Stomach (tissue), 9 donors: ENCODE measurements around the gene EFCAB12. TPM values are rescaled to one million over a fixed set of nuclear protein-coding genes. Genes with fewer than 3 reads are reported as not detected.

Experiments used
- DNase-seq, 2 donors: peaks; one replicate each; pipeline versions ENCODE4 v3.0.0 to v3.0.0-alpha.2; 2013 to 2019
- H3K27ac ChIP-seq, 5 donors: fragments of 200-600 bp in 4 of 5; sonication (generic) in 4 of 5; one replicate each; pipeline ENCODE4 v1.5.1; 2013 to 2019; ENCODE audit warnings: mild to moderate bottlenecking in 1 of 5, moderate library complexity in 1 of 5
- H3K27me3 ChIP-seq, 3 donors: fragments of 200-600 bp; sonication (generic); one replicate each; pipeline ENCODE4 v1.5.1; 2017 to 2019; ENCODE audit warnings: mixed run types in 1 of 3
- H3K36me3 ChIP-seq, 4 donors: fragments of 200-600 bp; sonication (generic); 1 replicate in 3 of 4; 2 replicates in 1 of 4; pipeline ENCODE4 v1.5.1; 2016 to 2019
- H3K4me1 ChIP-seq, 4 donors: fragments of 200-600 bp; sonication (generic); one replicate each; pipeline ENCODE4 v1.5.1; 2016 to 2019
- H3K4me3 ChIP-seq, 4 donors: fragments of 200-600 bp; sonication (generic) in 3 of 4; one replicate each; pipeline ENCODE4 v1.5.1; 2016 to 2019; ENCODE audit warnings: mild to moderate bottlenecking in 1 of 4
- H3K9me3 ChIP-seq, 4 donors: fragments of 200-600 bp; sonication (generic); one replicate each; pipeline ENCODE4 v1.5.1; 2016 to 2019
- EP300 ChIP-seq: sonication (generic); formaldehyde crosslinking; IDR thresholded peaks from one replicate; pipeline ENCODE4 v1.6.1; 2017; ENCODE audit warnings: antibody characterized with exemption
- POLR2A ChIP-seq, 4 donors: fragments of 450-650 bp; IDR thresholded peaks; one replicate each; pipeline ENCODE4 v1.6.1; 2016; ENCODE audit warnings: antibody characterized with exemption in 4 of 4, control low read depth in 2 of 4, mild to moderate bottlenecking in 1 of 4, moderate library complexity in 1 of 4
- POLR2AphosphoS5 ChIP-seq, 3 donors: sonication (generic); formaldehyde crosslinking; IDR thresholded peaks; one replicate each; pipeline ENCODE4 v1.6.1; 2016; ENCODE audit warnings: antibody characterized with exemption in 3 of 3
- WGBS, 5 donors: extraction: QIAGEN DNeasy Blood & Tissue Kit in 3 of 5; methylation state at CpG; one replicate each; pipeline versions ENCODE4 v1.1.5 to v1.1.7; 2013 to 2018; 5-methylcytosine and 5-hydroxymethylcytosine counted together
- intact Hi-C: fragments of 100-400 bp; cut with DNase I; formaldehyde crosslinking; loops from one replicate; pipeline ENCODE4 v1.15.1; 2023; ENCODE audit warnings: low total_unique reads
- polyA plus RNA-seq, 3 donors: library from polyadenylated mRNA; stranded (reverse); fragments of 200-250 nt; gene quantifications; one replicate each; pipeline ENCODE4 v1.2.3, GENCODE V29; 2013
- total RNA-seq, 5 donors: library from RNA; depleted of rRNA; stranded (reverse); fragments of >200 nt; gene quantifications; one replicate each; pipeline versions ENCODE4 v1.1.0 to v1.2.3, GENCODE V29; 2014 to 2016
- TF ChIP-seq, protein P1 (sequence below), 7 experiments: fragments of 450-650 bp in 4 of 7; fragments of 200-600 bp in 3 of 7; sonication (generic) in 3 of 7; IDR thresholded peaks; one replicate each; pipeline ENCODE4 v1.5.1; 2016 to 2019; ENCODE audit warnings: antibody characterized with exemption in 7 of 7, control low read depth in 2 of 7, mild to moderate bottlenecking in 1 of 7
- donor health status: healthy with polysubstance abuse.
- donor health status: Bipolar disorder and iron deficiency.
- donor health status: healthy.

The EFCAB12 gene
- total and polyA plus RNA-seq, 8 donors = 0.33 to 4.0 (median 1.8) TPM; not detected in 2

DNA sequence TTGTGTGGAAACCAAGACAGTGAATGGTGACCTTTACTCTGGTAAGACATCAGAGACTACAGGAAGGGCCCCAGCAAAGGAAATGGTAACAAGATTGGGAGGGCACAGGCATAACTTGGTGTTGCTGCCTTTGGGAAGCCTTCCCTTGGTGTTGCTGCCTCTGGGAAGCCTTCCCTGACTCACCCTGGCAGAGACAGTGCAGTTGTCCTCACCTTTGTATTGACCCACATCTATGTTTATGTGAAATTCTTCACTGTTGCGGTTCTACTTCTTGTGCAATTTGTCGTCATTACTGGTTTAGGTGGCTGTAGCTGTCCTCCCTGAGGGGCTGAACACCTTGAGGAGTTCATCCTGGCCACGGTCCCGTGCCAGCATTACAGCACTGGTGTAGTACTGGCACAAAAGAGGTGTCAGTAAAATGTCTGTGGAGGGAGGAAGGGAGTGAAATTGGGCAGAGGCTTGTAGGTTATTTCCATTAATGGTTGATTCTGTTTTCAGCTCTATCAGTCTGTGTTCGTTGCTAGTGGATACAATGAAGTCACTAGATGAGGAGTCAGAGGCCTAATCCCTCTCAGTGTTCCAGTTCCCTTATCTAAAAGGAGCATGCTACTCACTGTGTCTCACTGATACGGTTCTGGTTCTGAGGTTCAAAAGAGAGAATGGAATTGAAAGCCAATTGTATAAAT, 33.2 kb upstream of the EFCAB12 start:
- no peaks in the 10 kb centered on the region for H3K9me3 ChIP-seq
- DNase-seq = no peak
- intact Hi-C loops = no loop called here
- H3K36me3 ChIP-seq = peaks cover 0 to 62% (median 54%) of the 10 kb centered on the region in 4 donors
- no peaks in the 10 kb centered on the region for H3K27me3 ChIP-seq
- WGBS, 5 donors = 61 to 84% (median 79%) methylated on average over 6 of the region's 6 CpGs
- TF ChIP-seq POLR2AphosphoS5 (IDR thresholded peaks at IDR 0.05) = no peak
- TF ChIP-seq POLR2A (IDR thresholded peaks at IDR 0.05) = no peak
- TF ChIP-seq EP300 = no peak
- TF ChIP-seq, protein P1, sequence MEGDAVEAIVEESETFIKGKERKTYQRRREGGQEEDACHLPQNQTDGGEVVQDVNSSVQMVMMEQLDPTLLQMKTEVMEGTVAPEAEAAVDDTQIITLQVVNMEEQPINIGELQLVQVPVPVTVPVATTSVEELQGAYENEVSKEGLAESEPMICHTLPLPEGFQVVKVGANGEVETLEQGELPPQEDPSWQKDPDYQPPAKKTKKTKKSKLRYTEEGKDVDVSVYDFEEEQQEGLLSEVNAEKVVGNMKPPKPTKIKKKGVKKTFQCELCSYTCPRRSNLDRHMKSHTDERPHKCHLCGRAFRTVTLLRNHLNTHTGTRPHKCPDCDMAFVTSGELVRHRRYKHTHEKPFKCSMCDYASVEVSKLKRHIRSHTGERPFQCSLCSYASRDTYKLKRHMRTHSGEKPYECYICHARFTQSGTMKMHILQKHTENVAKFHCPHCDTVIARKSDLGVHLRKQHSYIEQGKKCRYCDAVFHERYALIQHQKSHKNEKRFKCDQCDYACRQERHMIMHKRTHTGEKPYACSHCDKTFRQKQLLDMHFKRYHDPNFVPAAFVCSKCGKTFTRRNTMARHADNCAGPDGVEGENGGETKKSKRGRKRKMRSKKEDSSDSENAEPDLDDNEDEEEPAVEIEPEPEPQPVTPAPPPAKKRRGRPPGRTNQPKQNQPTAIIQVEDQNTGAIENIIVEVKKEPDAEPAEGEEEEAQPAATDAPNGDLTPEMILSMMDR (IDR thresholded peaks at IDR 0.05) = no peak
- no peak overlapping the region for H3K27ac ChIP-seq
- no peak overlapping the region for H3K4me3 ChIP-seq
- H3K4me1 ChIP-seq = peaks cover 0 to 9% (median 2%) of the 10 kb centered on the region in 4 donors

GRCh38 chr3:129461022-129461421, 32.6 kb upstream of the EFCAB12 start:
- TF ChIP-seq, protein P1 (IDR thresholded peaks at IDR 0.05) = no peak
- TF ChIP-seq EP300 (no peak), POLR2A (IDR thresholded peaks at IDR 0.05) (no peak), POLR2AphosphoS5 (IDR thresholded peaks at IDR 0.05) (no peak)
- H3K27me3 ChIP-seq = no peaks in the 10 kb centered on the region
- peaks cover 1 to 66% (median 57%) of the 10 kb centered on the region in 4 donors for H3K36me3 ChIP-seq
- H3K4me1 ChIP-seq = peaks cover 0 to 9% (median 2%) of the 10 kb centered on the region in 4 donors
- no peak for DNase-seq
- no peak overlapping the region for H3K27ac ChIP-seq
- no peak overlapping the region for H3K4me3 ChIP-seq
- intact Hi-C loops = no loop called here
- WGBS, 5 donors = 83 to 96% (median 93%) methylated on average over 1 of the region's 1 CpG
- no peaks in the 10 kb centered on the region for H3K9me3 ChIP-seq

DNA sequence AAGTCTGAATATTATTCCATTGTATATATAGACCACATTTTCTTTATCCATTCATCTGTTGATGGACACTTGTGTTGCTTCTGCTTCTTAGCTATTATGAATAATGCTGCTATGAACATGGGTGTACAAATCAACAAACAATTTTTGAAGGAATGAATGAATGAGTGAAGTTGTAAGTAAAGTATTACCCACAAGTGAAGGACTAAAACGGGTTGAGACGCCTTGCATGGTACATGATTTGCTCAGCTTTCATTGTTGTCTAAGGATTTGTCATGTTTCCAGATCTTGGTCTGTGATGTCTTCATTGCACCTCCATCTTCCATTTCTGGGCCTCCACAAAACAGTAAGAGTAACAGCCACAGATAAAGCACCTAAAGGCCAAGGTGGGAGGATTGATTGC, 32.1 kb upstream of the EFCAB12 start:
- intact Hi-C loops = no loop called here
- TF ChIP-seq EP300 = no peak
- TF ChIP-seq POLR2A (IDR thresholded peaks at IDR 0.05) = no peak
- TF ChIP-seq, protein P1 (IDR thresholded peaks at IDR 0.05) = no peak
- TF ChIP-seq POLR2AphosphoS5 (IDR thresholded peaks at IDR 0.05) = no peak
- WGBS, 5 donors = 81 to 94% (median 93%) methylated on average over 2 of the region's 2 CpGs
- H3K27me3 ChIP-seq = no peaks in the 10 kb centered on the region
- no peaks in the 10 kb centered on the region for H3K9me3 ChIP-seq
- peaks cover 0 to 9% (median 2%) of the 10 kb centered on the region in 4 donors for H3K4me1 ChIP-seq
- peaks cover 6 to 71% (median 61%) of the 10 kb centered on the region in 4 donors for H3K36me3 ChIP-seq
- no peak overlapping the region for H3K4me3 ChIP-seq
- no peak overlapping the region for H3K27ac ChIP-seq
- DNase-seq = no peak

DNA sequence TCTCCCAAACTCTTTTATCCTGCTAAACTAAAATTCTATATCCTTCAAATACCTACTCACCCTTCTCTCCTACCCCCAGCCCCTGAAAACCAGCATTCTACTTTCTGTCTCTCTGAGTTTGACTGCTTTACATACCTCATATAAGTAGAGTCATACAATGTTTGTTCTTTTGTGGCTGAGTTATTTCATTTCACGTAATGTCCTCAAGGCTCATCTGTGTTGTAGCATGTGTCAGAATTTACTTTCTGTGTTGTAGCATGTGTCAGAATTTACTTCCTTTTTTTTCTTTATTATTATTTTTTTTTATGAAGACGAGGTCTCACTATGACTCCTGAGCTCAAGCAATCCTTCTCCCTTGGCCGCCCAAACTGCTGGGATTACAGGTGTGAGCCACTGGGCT, 31.7 kb upstream of the EFCAB12 start:
- no peak overlapping the region for H3K4me3 ChIP-seq
- intact Hi-C loops = no loop called here

More for the DNA sequence above, 31.7 kb upstream of the EFCAB12 start:
- TF ChIP-seq POLR2A (IDR thresholded peaks at IDR 0.05) = no peak
- TF ChIP-seq, protein P1 (IDR thresholded peaks at IDR 0.05) = no peak
- no peak for TF ChIP-seq EP300
- no peak for TF ChIP-seq POLR2AphosphoS5 (IDR thresholded peaks at IDR 0.05)
- Histone ChIP-seq H3K27me3 (no peaks in the 10 kb centered on the region), H3K9me3 (no peaks in the 10 kb centered on the region), H3K4me1 (peaks cover 0 to 9% (median 2%) of the 10 kb centered on the region in 4 donors), H3K27ac (no peak overlapping the region), H3K36me3 (peaks cover 6 to 75% (median 65%) of the 10 kb centered on the region in 4 donors)
- WGBS, 5 donors = 93 to 99% (median 96%) methylated on average over 3 of the region's 3 CpGs
- DNase-seq = no peak
